Tibial artery (tissue), 4 donors: ENCODE results near the gene OGFOD2.

ENCODE experiments used
- DNase-seq, 2 donors: peaks; one replicate each; pipeline ENCODE4 v3.0.0-alpha.2; 2019
- H3K27ac ChIP-seq, 2 donors: fragments of 200-600 bp; sonication (generic) in 1 of 2; 1 replicate in 1 of 2; 2 replicates in 1 of 2; pipeline ENCODE4 v1.5.1; 2018 to 2019; ENCODE audit warnings: mild to moderate bottlenecking in 1 of 2
- H3K27me3 ChIP-seq, 2 donors: fragments of 200-600 bp; sonication (generic) in 1 of 2; one replicate each; pipeline versions ENCODE4 v1.5.1 to v1.6.0; 2016 to 2019
- H3K36me3 ChIP-seq, 3 donors: fragments of 200-600 bp; sonication (generic) in 2 of 3; one replicate each; pipeline ENCODE4 v1.5.1; 2016 to 2019; ENCODE audit warnings: mild to moderate bottlenecking in 2 of 3
- H3K4me1 ChIP-seq, 4 donors: fragments of 200-600 bp; sonication (generic) in 2 of 4; 1 replicate in 3 of 4; 2 replicates in 1 of 4; pipeline ENCODE4 v1.5.1; 2016 to 2019
- H3K4me3 ChIP-seq, 2 donors: fragments of 200-600 bp; sonication (generic) in 1 of 2; 1 replicate in 1 of 2; 2 replicates in 1 of 2; pipeline ENCODE4 v1.5.1; 2018 to 2019; ENCODE audit warnings: mild to moderate bottlenecking in 2 of 2
- H3K9me3 ChIP-seq, 3 donors: fragments of 200-600 bp; sonication (generic) in 1 of 3; one replicate each; pipeline ENCODE4 v1.5.1; 2016 to 2019
- intact Hi-C: fragments of 100-400 bp; cut with DNase I; formaldehyde crosslinking; loops from one replicate; pipeline ENCODE4 v1.15.0; 2023; ENCODE audit warnings: low total_unique reads
- TF ChIP-seq, protein P1 (sequence below), 2 experiments: fragments of 200-600 bp in 1 of 2; fragments of 450-650 bp in 1 of 2; IDR thresholded peaks; one replicate each; pipeline ENCODE4 v1.5.1; 2017 to 2019; ENCODE audit warnings: antibody characterized with exemption in 2 of 2, mild to moderate bottlenecking in 1 of 2, moderate library complexity in 1 of 2

OGFOD2 gene

DNA sequence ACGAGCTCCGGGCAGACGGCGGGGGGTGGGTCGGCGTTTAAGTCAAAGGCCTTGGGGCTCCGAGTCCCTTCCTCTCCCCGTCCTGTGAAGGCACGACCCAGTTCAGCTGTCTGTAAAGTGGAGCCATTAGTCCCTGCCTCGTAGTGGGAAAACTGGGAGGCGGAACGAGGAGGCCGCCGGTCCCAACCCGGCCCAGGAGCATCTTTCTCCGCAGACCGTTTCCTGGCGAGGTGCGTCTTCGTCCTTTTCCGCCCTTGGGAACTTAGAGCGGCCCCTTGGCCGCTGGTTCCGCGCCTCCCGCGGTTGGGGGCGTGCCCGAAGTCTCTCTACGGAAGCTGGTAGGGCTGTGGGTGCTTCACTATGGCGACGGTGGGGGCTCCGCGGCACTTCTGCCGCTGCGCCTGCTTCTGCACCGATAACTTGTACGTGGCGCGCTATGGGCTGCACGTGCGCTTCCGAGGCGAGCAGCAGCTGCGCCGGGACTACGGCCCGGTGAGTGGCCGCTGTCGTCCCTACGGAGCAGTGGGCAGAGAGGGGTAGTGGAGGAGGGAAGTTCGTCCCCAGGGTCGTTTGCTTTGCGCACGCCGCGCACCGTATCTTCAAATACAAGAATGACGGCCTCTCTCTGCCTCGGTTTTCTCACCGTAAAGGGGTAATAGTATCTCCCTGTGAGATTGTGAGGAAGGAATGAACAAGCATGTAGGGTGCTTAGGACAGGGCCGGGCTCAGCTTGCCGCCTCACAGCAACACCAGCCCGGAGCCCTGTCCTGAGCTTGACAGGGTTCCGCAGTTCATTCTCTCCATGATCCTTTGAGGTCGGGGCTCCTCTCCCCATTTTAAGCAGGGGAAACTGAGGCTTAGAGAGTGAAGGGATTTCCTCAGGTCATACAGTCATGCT is at the start of gene OGFOD2:
Gene OGFOD2 (plus strand): TSS at position 353 of the 898 bp plus-strand sequence. CDS start 8 bp downstream, at position 361.
- no peaks in the 10 kb centered on the region for H3K27me3 ChIP-seq
- H3K4me3 ChIP-seq: peak within 1 kb of the TSS; percentile 90 to 99
- H3K36me3 ChIP-seq: peaks cover 0 to 19% (median 0%) of the 10 kb centered on the region in 3 donors
- TF ChIP-seq, protein P1, sequence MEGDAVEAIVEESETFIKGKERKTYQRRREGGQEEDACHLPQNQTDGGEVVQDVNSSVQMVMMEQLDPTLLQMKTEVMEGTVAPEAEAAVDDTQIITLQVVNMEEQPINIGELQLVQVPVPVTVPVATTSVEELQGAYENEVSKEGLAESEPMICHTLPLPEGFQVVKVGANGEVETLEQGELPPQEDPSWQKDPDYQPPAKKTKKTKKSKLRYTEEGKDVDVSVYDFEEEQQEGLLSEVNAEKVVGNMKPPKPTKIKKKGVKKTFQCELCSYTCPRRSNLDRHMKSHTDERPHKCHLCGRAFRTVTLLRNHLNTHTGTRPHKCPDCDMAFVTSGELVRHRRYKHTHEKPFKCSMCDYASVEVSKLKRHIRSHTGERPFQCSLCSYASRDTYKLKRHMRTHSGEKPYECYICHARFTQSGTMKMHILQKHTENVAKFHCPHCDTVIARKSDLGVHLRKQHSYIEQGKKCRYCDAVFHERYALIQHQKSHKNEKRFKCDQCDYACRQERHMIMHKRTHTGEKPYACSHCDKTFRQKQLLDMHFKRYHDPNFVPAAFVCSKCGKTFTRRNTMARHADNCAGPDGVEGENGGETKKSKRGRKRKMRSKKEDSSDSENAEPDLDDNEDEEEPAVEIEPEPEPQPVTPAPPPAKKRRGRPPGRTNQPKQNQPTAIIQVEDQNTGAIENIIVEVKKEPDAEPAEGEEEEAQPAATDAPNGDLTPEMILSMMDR (IDR thresholded peaks at IDR 0.05): peak in 1 of 2 experiments; percentile 9
- peak; percentile 89 to 94 for DNase-seq
- H3K9me3 ChIP-seq: no peaks in the 10 kb centered on the region
- peaks cover 0 to 52% (median 47%) of the 10 kb centered on the region in 4 donors for H3K4me1 ChIP-seq
- intact Hi-C loops: no loop called here
- H3K27ac ChIP-seq: peak within 1 kb of the TSS; percentile 95 to 97

DNA sequence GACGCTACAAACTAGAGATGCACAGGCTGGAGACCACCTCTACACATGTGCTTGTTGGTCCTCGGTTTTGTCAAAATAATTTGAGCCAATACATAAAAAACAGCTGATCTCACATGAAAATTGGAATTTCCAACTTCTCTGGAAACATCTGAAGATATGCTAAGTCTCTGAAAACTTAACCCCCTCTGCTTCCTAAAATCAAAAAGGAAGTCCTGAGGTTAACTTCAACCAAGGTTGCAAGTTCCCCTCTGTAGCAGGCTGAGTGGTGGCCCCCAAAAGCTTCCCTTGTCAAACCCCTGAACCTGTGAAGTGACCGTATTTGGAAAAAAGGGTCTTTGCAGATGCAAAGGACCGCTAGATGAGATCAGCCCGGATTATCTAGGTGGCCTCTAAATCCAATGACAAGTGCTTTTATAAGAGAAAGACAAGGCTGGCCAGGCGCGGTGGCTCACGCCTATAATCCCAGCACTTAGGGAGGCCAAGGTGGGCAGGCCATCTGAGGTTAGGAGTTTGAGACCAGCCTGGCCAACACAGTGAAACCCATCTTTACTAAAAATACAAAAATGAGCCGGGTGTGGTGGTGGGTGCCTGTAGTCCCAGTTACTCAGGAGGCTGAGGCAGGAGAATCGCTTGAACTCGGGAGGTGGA is 47.2 kb upstream of the OGFOD2 start:
- Histone ChIP-seq H3K27me3 (no peaks in the 10 kb centered on the region), H3K4me1 (no peaks in the 10 kb centered on the region), H3K9me3 (no peaks in the 10 kb centered on the region), H3K36me3 (peaks cover 0 to 31% (median 3%) of the 10 kb centered on the region in 3 donors), H3K27ac (no peak overlapping the region), H3K4me3 (no peak overlapping the region)
- intact Hi-C loops: no loop called here
- TF ChIP-seq, protein P1 (IDR thresholded peaks at IDR 0.05): no peak
- no peak for DNase-seq

DNA sequence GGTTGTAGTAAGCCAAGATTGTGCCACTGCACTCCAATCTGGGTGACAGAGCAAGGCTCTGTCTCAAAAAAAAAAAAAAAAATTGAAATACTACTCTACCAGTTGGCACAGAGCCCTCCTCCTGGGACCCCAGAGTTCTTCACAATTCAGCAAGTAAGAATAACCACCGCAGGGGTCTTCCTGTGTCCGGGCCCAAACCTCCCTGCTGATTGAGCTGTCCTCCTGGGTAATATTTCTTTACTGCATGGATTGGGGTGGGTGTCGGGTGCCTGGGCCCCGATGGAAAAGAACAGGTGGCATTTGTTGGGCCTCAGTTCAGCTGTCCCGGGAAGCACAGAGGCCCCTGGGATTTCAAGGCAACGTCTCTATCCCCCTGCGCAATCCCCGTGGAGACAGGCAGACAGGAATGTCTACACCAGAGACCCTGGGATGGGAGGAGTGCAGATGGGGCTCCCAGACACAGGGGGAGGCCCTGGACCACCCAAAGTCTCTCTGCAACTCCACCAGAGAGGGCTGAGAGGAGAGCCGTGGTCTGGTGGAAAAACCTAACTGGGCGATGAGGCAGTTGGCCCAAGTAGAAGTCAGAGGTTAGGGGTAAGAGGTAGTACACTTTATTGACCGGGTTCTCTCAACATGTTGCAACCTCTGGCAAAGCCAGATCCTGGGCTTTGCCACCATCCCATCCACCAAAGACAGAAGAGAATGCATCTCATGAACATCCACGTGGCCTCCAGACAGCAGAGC is 46.5 kb upstream of the OGFOD2 start:
- H3K27ac ChIP-seq: no peak overlapping the region
- H3K36me3 ChIP-seq: peaks cover 0 to 35% (median 3%) of the 10 kb centered on the region in 3 donors
- DNase-seq: no peak
- TF ChIP-seq, protein P1 (IDR thresholded peaks at IDR 0.05): no peak
- intact Hi-C loops: no loop called here
- H3K4me3 ChIP-seq: no peak overlapping the region
- H3K4me1 ChIP-seq: no peaks in the 10 kb centered on the region
- no peaks in the 10 kb centered on the region for H3K27me3 ChIP-seq
- H3K9me3 ChIP-seq: no peaks in the 10 kb centered on the region

DNA sequence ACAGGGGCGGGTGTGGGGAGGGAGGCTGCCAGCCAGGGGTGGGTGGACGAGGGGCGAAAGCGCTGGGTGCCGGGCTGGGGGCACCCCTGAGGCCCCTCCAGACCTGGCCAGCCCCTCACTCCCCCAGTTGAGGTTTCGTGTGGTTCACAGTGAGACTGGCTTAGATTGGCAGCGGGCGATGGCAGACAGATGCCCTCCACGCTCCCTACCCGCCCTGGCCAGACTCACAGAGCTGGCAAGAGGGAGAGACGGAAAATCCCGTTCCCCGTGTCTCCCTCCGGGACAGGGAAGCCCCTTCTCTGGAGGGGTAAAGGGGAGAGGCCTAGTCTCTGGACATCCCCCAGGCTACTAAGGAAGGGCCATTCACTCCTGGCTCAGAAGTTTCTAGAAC is 45.9 kb upstream of the OGFOD2 start:
- Histone ChIP-seq H3K27me3 (no peaks in the 10 kb centered on the region), H3K9me3 (no peaks in the 10 kb centered on the region), H3K27ac (no peak overlapping the region), H3K36me3 (peaks cover 0 to 35% (median 3%) of the 10 kb centered on the region in 3 donors), H3K4me3 (no peak overlapping the region), H3K4me1 (no peaks in the 10 kb centered on the region)
- DNase-seq: no peak
- TF ChIP-seq, protein P1 (IDR thresholded peaks at IDR 0.05): no peak
- intact Hi-C loops: no loop called here

DNA sequence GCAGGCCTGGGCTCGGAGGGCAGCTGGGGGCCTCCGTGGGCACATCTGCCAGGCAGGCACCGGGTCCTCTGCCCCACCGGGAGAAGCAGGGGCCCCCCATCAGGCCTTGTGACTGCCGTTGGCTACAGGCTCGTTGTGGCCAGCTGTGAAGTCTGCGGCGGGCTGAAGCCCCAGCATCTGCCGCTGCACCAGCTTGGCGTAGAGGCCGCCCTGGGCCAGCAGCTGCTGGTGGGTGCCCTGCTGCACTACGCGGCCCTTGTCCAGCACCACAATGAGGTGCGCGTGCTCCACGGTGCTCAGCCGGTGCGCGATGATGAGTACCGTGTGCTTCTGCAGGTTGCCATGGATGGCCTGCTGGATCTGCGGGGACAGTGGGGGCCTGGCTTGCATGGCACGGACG is 45.2 kb upstream of the OGFOD2 start:
- no peak for DNase-seq
- H3K36me3 ChIP-seq: peaks cover 0 to 38% (median 3%) of the 10 kb centered on the region in 3 donors
- TF ChIP-seq, protein P1 (IDR thresholded peaks at IDR 0.05): no peak
- intact Hi-C loops: no loop called here
- H3K4me3 ChIP-seq: no peak overlapping the region
- H3K27ac ChIP-seq: no peak overlapping the region
- H3K9me3 ChIP-seq: no peaks in the 10 kb centered on the region
- no peaks in the 10 kb centered on the region for H3K27me3 ChIP-seq
- no peaks in the 10 kb centered on the region for H3K4me1 ChIP-seq
